Measurements from ENCODE around the gene SHROOM3. TPM values are rescaled to one million over a fixed set of nuclear protein-coding genes. Genes with fewer than 3 reads are reported as not detected.
A peak's percentile ranks its signal among the peaks of the same experiment; 100 is the strongest.

SHROOM3 gene
- total RNA-seq, 4 donors from 2014 or later: 44.4 to 101 (median 88.5) TPM

- Histone ChIP-seq H3K4me3 (no peak overlapping the region), H3K27me3 (no peaks in the 10 kb centered on the region), H3K27ac (replicated peaks in 1 of 4) (no peak overlapping the region), H3K36me3 (no peaks in the 10 kb centered on the region), H3K9me3 (no peaks in the 10 kb centered on the region), H3K4me1 (peaks cover 0 to 85% (median 74%) of the 10 kb centered on the region in 4 donors)
- 79% methylated on average over 1 of the region's 1 CpG for WGBS
- intact Hi-C loops (cut with DNase I): no loop called here
- no peak for DNase-seq (ENCODE audit: extremely low spot score)
- TF ChIP-seq CTCF (IDR thresholded peaks at IDR 0.05) (no peak), EP300 (IDR thresholded peaks at IDR 0.05) (no peak), POLR2A (IDR thresholded peaks at IDR 0.05; ENCODE audit: low read depth) (no peak)
Observed at GRCh38 chr4:76698141-76698540, 263.1 kb downstream of the SHROOM3 start.

GRCh38 chr4:76699751-76700310 is 264.8 kb downstream of the SHROOM3 start:
- Histone ChIP-seq H3K27me3 (no peaks in the 10 kb centered on the region), H3K27ac (replicated peaks in 1 of 4) (no peak overlapping the region), H3K9me3 (no peaks in the 10 kb centered on the region), H3K4me1 (peaks cover 16 to 89% (median 75%) of the 10 kb centered on the region in 4 donors), H3K4me3 (no peak overlapping the region), H3K36me3 (no peaks in the 10 kb centered on the region)
- 76% methylated on average over 4 of the region's 4 CpGs for WGBS
- TF ChIP-seq CTCF (IDR thresholded peaks at IDR 0.05) (no peak), EP300 (IDR thresholded peaks at IDR 0.05) (no peak), POLR2A (IDR thresholded peaks at IDR 0.05; ENCODE audit: low read depth) (no peak), POLR2AphosphoS5 (IDR thresholded peaks at IDR 0.05) (no peak)
- intact Hi-C loops (cut with DNase I): no loop called here
- no peak for DNase-seq (ENCODE audit: extremely low spot score)

GRCh38 chr4:76702440-76703122 is 267.6 kb downstream of the SHROOM3 start:
- 81% methylated on average over 4 of the region's 4 CpGs for WGBS
- intact Hi-C loops (cut with DNase I): no loop called here
- H3K4me3 ChIP-seq: no peak overlapping the region
- H3K27ac ChIP-seq (replicated peaks in 1 of 4): peak overlapping the region; percentile 39 to 65 (median 59)
- no peaks in the 10 kb centered on the region for H3K9me3 ChIP-seq
- no peaks in the 10 kb centered on the region for H3K36me3 ChIP-seq
- no peak for DNase-seq (ENCODE audit: extremely low spot score)
- TF ChIP-seq EP300 (IDR thresholded peaks at IDR 0.05) (no peak), CTCF (IDR thresholded peaks at IDR 0.05) (no peak), POLR2A (IDR thresholded peaks at IDR 0.05; ENCODE audit: low read depth) (no peak), POLR2AphosphoS5 (IDR thresholded peaks at IDR 0.05) (no peak)
- H3K4me1 ChIP-seq: peaks cover 16 to 77% (median 64%) of the 10 kb centered on the region in 4 donors
- no peaks in the 10 kb centered on the region for H3K27me3 ChIP-seq

- WGBS: 86% methylated on average over 1 of the region's 1 CpG
- TF ChIP-seq POLR2A (IDR thresholded peaks at IDR 0.05; ENCODE audit: low read depth) (no peak), POLR2AphosphoS5 (IDR thresholded peaks at IDR 0.05) (no peak), CTCF (IDR thresholded peaks at IDR 0.05) (no peak), EP300 (IDR thresholded peaks at IDR 0.05) (no peak)
Observed at GRCh38 chr4:76703123-76703490, 268.1 kb downstream of the SHROOM3 start.

More at GRCh38 chr4:76703123-76703490, 268.1 kb downstream of the SHROOM3 start:
- no peak for DNase-seq (ENCODE audit: extremely low spot score)
- Histone ChIP-seq H3K4me1 (peaks cover 16 to 71% (median 60%) of the 10 kb centered on the region in 4 donors), H3K36me3 (no peaks in the 10 kb centered on the region), H3K27ac (replicated peaks in 1 of 4) (peak overlapping the region; percentile 39 to 65 (median 59)), H3K9me3 (no peaks in the 10 kb centered on the region), H3K27me3 (no peaks in the 10 kb centered on the region), H3K4me3 (no peak overlapping the region)
- intact Hi-C loops (cut with DNase I): no loop called here

Data from esophagus muscularis mucosa (tissue), 4 donors.